ENCODE results near the gene SCAPER. TPM values are rescaled to one million over a fixed set of nuclear protein-coding genes. Genes with fewer than 3 reads are reported as not detected.

SCAPER gene
- total and polyA plus RNA-seq, 11 donors = 6.7 to 53.9 (median 38.3) TPM

DNA sequence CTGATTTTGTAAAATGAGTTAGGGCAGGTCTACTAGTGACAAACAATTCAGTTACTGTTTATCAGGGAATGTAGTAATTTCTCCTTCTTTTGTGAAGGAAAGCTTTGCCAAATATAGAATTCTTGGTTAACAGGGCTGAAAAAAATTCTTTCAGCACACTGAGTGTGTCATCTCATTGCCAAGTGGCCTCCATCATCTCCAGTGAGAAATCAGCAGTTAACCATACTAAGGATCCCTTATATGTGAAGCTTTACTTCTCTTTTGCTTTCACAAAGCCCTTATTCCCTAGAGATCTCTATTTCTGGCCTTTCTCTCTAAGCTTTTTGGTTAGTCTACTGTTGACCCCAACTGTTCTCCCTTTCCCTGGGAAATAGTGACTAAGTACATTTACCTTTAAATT lies 269.1 kb downstream of the SCAPER start:
- Histone ChIP-seq H3K9me3 (peaks cover 0 to 13% (median 5%) of the 10 kb centered on the region in 12 donors), H3K4me3 (no peak overlapping the region), H3K4me1 (peaks cover 0 to 9% (median 0%) of the 10 kb centered on the region in 12 donors), H3K36me3 (no peaks in the 10 kb centered on the region), H3K27ac (no peak overlapping the region), H3K27me3 (no peaks in the 10 kb centered on the region)
- no peak for TF ChIP-seq POLR2A (IDR thresholded peaks at IDR 0.05)
- TF ChIP-seq, protein P1, sequence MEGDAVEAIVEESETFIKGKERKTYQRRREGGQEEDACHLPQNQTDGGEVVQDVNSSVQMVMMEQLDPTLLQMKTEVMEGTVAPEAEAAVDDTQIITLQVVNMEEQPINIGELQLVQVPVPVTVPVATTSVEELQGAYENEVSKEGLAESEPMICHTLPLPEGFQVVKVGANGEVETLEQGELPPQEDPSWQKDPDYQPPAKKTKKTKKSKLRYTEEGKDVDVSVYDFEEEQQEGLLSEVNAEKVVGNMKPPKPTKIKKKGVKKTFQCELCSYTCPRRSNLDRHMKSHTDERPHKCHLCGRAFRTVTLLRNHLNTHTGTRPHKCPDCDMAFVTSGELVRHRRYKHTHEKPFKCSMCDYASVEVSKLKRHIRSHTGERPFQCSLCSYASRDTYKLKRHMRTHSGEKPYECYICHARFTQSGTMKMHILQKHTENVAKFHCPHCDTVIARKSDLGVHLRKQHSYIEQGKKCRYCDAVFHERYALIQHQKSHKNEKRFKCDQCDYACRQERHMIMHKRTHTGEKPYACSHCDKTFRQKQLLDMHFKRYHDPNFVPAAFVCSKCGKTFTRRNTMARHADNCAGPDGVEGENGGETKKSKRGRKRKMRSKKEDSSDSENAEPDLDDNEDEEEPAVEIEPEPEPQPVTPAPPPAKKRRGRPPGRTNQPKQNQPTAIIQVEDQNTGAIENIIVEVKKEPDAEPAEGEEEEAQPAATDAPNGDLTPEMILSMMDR (IDR thresholded peaks at IDR 0.05) = no peak
- DNase-seq (no peak), ATAC-seq (no peak)
- intact Hi-C loops (cut with DNase I) = loop anchor here in 1 of 10 donors (2.0 kb wide), 1 partner anchor 21 kb away; no protein-coding TSS in a partner anchor

DNA sequence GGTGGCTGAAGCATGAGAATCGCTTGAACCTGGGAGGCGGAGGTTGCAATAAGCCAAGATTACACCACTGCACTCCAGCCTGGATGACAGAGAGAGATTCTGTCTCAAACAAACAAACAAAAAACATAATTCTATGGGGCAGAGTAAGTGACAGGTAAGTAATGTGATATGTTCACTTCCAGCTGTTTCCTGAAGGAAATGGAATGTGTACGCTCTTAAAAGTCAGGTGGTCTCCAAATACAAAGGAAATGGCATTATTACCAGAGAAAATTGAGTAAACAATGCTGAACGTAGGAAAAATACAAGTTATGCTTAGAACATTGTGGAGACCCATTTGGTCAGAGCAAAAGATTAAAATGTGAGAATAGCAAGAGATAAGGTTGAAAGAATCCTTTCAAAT lies 278.5 kb downstream of the SCAPER start:
- Histone ChIP-seq H3K27me3 (no peaks in the 10 kb centered on the region), H3K36me3 (peaks cover 0 to 2% (median 0%) of the 10 kb centered on the region in 9 donors), H3K4me1 (no peaks in the 10 kb centered on the region), H3K27ac (no peak overlapping the region), H3K4me3 (no peak overlapping the region), H3K9me3 (peaks cover 0 to 13% (median 0%) of the 10 kb centered on the region in 12 donors)
- intact Hi-C loops (cut with DNase I) = no loop called here
- DNase-seq (no peak), ATAC-seq (no peak)
- no peak for TF ChIP-seq POLR2A (IDR thresholded peaks at IDR 0.05)
- 81 to 85% (median 83%) methylated on average over 4 of the region's 4 CpGs for WGBS, 4 donors

DNA sequence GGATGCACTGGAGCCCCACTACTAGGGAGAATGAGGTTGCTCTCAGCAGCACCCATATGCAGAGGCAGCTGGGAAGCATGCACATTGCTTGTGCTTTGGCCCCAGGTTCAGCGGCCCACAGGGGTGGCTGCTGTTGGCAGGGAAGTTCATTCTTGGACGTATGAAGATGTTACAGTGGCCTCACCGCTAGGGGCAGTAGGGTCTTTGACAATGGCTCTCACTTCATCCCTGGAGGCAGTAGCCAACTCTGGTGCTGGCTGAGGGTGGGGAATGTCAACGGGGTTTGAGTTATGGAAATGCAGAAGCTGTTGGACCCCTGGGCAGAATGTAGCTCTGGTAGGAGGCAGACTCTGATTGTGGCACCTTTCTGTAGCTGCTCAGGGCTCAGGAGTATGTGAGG lies 279.9 kb downstream of the SCAPER start:
- DNase-seq (no peak), ATAC-seq (no peak)
- Histone ChIP-seq H3K4me3 (no peak overlapping the region), H3K36me3 (peaks cover 0 to 15% (median 0%) of the 10 kb centered on the region in 9 donors), H3K4me1 (no peaks in the 10 kb centered on the region), H3K27ac (no peak overlapping the region), H3K9me3 (peaks cover 0 to 13% (median 0%) of the 10 kb centered on the region in 12 donors), H3K27me3 (no peaks in the 10 kb centered on the region)
- WGBS, 4 donors = 62 to 88% (median 82%) methylated on average over 2 to 4 of the region's 4 CpGs
- TF ChIP-seq POLR2A (IDR thresholded peaks at IDR 0.05) = no peak
- TF ChIP-seq, protein P1 (IDR thresholded peaks at IDR 0.05) = no peak
- intact Hi-C loops (cut with DNase I) = no loop called here

DNA sequence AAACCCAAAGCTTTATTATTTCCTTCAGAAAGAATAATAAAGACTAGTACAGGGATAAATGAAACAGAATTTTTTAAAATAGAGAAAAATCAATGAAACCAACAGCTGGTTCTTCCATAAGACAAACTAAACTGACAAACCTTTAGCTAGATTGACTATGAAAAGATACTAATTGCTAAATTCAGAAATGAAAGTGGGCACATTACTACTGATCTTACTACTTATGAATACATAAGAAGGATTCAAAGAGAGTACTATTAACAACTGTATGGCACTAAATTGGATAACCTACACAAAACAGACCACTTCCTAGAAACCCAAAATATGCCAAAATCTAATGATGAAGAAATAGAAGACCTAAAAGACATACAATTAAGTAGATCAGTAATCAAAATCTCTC lies 290.4 kb downstream of the SCAPER start:
- intact Hi-C loops (cut with DNase I) = no loop called here
- Histone ChIP-seq H3K4me3 (no peak overlapping the region), H3K4me1 (no peaks in the 10 kb centered on the region), H3K9me3 (peaks cover 0 to 63% (median 0%) of the 10 kb centered on the region in 12 donors), H3K27ac (no peak overlapping the region), H3K36me3 (peaks cover 0 to 7% (median 0%) of the 10 kb centered on the region in 9 donors), H3K27me3 (no peaks in the 10 kb centered on the region)
- no peak for ATAC-seq
- no peak for TF ChIP-seq POLR2A (IDR thresholded peaks at IDR 0.05)
- TF ChIP-seq, protein P1 (IDR thresholded peaks at IDR 0.05) = no peak
- DNase-seq = no peak
